HG03095 (cell line): ENCODE data around the gene ZFYVE19.

ENCODE experiments used
- ATAC-seq: cut with Tn5 transposase; IDR thresholded peaks from one replicate; pipeline ENCODE4 v1.9.1; 2021; ENCODE audit warnings: moderate library complexity; ENCODE audit not compliant: unreplicated experiment

The ZFYVE19 gene

GRCh38 chr15:40775007-40775406, 31.9 kb upstream of the ZFYVE19 start:
- no peak for ATAC-seq

GRCh38 chr15:40775740-40776536, 31.0 kb upstream of the ZFYVE19 start:
- no peak for ATAC-seq

GRCh38 chr15:40776537-40777141, 30.2 kb upstream of the ZFYVE19 start:
- ATAC-seq: no peak

GRCh38 chr15:40782609-40783227, 24.2 kb upstream of the ZFYVE19 start:
- no peak for ATAC-seq

- ATAC-seq: no peak
These were observed 21.7 kb upstream of the ZFYVE19 start for GRCh38 chr15:40785164-40785563.

- ATAC-seq: no peak
These were observed 21.1 kb upstream of the ZFYVE19 start for GRCh38 chr15:40785814-40786213.

- no peak for ATAC-seq
These were observed 19.5 kb upstream of the ZFYVE19 start for GRCh38 chr15:40787344-40787841.

- ATAC-seq: no peak
These were observed 18.9 kb upstream of the ZFYVE19 start for GRCh38 chr15:40787991-40788390.

- ATAC-seq: no peak
These were observed 17.8 kb upstream of the ZFYVE19 start for GRCh38 chr15:40789119-40789518.

GRCh38 chr15:40789999-40790398, 16.9 kb upstream of the ZFYVE19 start:
- ATAC-seq: no peak

GRCh38 chr15:40790718-40791117, 16.2 kb upstream of the ZFYVE19 start:
- no peak for ATAC-seq

- no peak for ATAC-seq
These were observed 14.5 kb upstream of the ZFYVE19 start for GRCh38 chr15:40792394-40792793.

GRCh38 chr15:40793216-40793989, 13.5 kb upstream of the ZFYVE19 start:
- ATAC-seq: no peak

GRCh38 chr15:40796041-40796440, 10.8 kb upstream of the ZFYVE19 start:
- ATAC-seq: no peak

- no peak for ATAC-seq
These were observed 10.4 kb upstream of the ZFYVE19 start for GRCh38 chr15:40796512-40796911.

GRCh38 chr15:40799523-40799922, 7.4 kb upstream of the ZFYVE19 start:
- no peak for ATAC-seq

- no peak for ATAC-seq
These were observed 3.8 kb upstream of the ZFYVE19 start for GRCh38 chr15:40803076-40803475.

- ATAC-seq: no peak
These were observed 3.2 kb upstream of the ZFYVE19 start for GRCh38 chr15:40803688-40804087.

GRCh38 chr15:40806672-40807027, 239 bp upstream of the ZFYVE19 start:
- ATAC-seq: no peak

GRCh38 chr15:40807888-40808461, 1.1 kb downstream of the ZFYVE19 start:
- ATAC-seq: no peak

GRCh38 chr15:40808861-40809450, 2.1 kb downstream of the ZFYVE19 start:
- no peak for ATAC-seq
